GM21390 (cell line): ENCODE data around the gene ARHGAP31.
A peak's percentile ranks its signal among the peaks of the same experiment; 100 is the strongest.
"Not testable (repeated sequence)": the region's sequence is repeated elsewhere in the genome, so short reads cannot be mapped to it uniquely, and the experiment has no call there.

Experiments
- ATAC-seq: cut with Tn5 transposase; IDR thresholded peaks from one replicate; pipeline ENCODE4 v1.9.1; 2021; ENCODE audit not compliant: unreplicated experiment

Gene ARHGAP31

GRCh38 chr3:119294696-119295671 is 801 bp downstream of the ARHGAP31 start:
- peak; percentile 33 for ATAC-seq

- ATAC-seq: no peak
Measured at GRCh38 chr3:119295816-119296726, 1.9 kb downstream of the ARHGAP31 start.

- ATAC-seq: no peak
Measured at GRCh38 chr3:119296727-119297122, 2.5 kb downstream of the ARHGAP31 start.

GRCh38 chr3:119297169-119297568 is 3.0 kb downstream of the ARHGAP31 start:
- ATAC-seq: no peak

- ATAC-seq: no peak
Measured at GRCh38 chr3:119298565-119298941, 4.4 kb downstream of the ARHGAP31 start.

- ATAC-seq: no peak
Measured at GRCh38 chr3:119300991-119301391, 6.8 kb downstream of the ARHGAP31 start.

GRCh38 chr3:119301662-119302061 is 7.5 kb downstream of the ARHGAP31 start:
- no peak for ATAC-seq

- ATAC-seq: peak; percentile 77
Measured at GRCh38 chr3:119302697-119303551, 8.7 kb downstream of the ARHGAP31 start.

GRCh38 chr3:119304201-119304713 is 10.1 kb downstream of the ARHGAP31 start:
- no peak for ATAC-seq

GRCh38 chr3:119305286-119305685 is 11.1 kb downstream of the ARHGAP31 start:
- ATAC-seq: no peak

- not testable (repeated sequence) for ATAC-seq
Measured at GRCh38 chr3:119306378-119306777, 12.2 kb downstream of the ARHGAP31 start.

- ATAC-seq: no peak
Measured at GRCh38 chr3:119308355-119308754, 14.2 kb downstream of the ARHGAP31 start.

- no peak for ATAC-seq
Measured at GRCh38 chr3:119309591-119309990, 15.4 kb downstream of the ARHGAP31 start.

- no peak for ATAC-seq
Measured at GRCh38 chr3:119310071-119310470, 15.9 kb downstream of the ARHGAP31 start.

- no peak for ATAC-seq
Measured at GRCh38 chr3:119311081-119311925, 17.1 kb downstream of the ARHGAP31 start.

- no peak for ATAC-seq
Measured at GRCh38 chr3:119313461-119313860, 19.3 kb downstream of the ARHGAP31 start.

- no peak for ATAC-seq
Measured at GRCh38 chr3:119314821-119315220, 20.6 kb downstream of the ARHGAP31 start.

- no peak for ATAC-seq
Measured at GRCh38 chr3:119315600-119316312, 21.6 kb downstream of the ARHGAP31 start.

GRCh38 chr3:119316313-119316670 is 22.1 kb downstream of the ARHGAP31 start:
- ATAC-seq: no peak
